ENCODE results near the gene SLC25A42. TPM values are rescaled to one million over a fixed set of nuclear protein-coding genes. Genes with fewer than 3 reads are reported as not detected.
A peak's percentile ranks its signal among the peaks of the same experiment; 100 is the strongest.

SLC25A42 gene
- total and polyA plus RNA-seq, 2 of the 13 experiments (the other 11 are each of a cell fraction or from before 2014, with no cell fraction given): 12.8 to 18.3 TPM

DNA sequence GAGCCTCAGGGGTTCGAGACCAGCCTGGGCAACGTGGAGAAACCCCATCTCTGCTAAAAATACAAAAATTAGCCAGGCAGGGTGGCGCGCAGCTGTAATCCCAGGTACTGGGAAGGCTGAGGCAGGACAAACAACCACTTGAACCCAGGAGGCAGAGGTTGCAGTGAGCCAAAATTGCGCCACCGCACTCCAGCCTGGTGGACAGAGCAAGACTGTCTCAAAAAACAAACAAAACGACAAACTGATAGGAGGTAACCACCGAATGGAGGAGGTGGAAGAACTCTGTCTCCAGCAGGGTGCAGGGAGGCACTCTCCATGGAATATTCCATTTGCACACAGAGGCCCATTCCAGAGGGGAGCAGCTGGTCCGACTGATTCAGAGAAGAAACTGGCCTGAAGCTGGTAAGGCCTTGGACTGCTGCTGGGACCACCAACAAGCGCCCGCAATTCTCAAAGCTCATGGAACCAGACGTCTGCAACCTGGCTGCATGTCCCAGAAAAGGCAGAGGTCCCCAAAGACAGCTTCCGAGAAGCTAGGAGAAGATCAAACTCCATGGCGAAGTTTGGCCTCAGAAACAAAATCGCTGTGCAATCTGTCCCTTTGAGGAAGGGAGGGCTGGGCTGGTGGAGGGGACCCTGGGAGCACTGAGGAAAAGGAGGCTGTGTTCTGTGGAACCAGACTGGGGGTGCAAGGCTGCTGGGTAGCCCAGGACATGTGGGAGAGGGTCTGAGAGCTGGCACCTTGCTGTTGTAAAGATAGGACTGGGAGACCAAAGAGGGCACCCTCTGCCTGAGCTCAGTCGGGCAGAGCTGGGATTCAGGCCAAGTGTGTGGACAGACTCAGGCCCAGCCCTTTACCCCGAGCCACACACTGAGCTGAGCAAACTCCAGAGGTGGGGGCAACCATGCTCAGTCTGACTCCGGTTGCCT lies 35.2 kb downstream of the SLC25A42 start (continued):
- TF ChIP-seq ZNF431 (CRISPR knock-in tag; IDR thresholded peaks at IDR 0.05; ENCODE audit: borderline replicate concordance, low read depth) (no peak), ZNF3 (CRISPR knock-in tag; IDR thresholded peaks at IDR 0.05) (0 out of 2 replicates have a peak, but pooled peaks have one; percentile 5), FIP1L1 (IDR thresholded peaks at IDR 0.05; ENCODE audit: borderline replicate concordance, insufficient read depth, low read depth, low read length) (peak; percentile 2; the same call in 1 of the 2 replicates), RFXAP (CRISPR knock-in tag; IDR thresholded peaks at IDR 0.05; ENCODE audit: borderline replicate concordance) (peak; percentile 66; the same call in 1 of the 2 replicates), ELF1 (CRISPR knock-in tag; IDR thresholded peaks at IDR 0.05) (no peak), ZNF672 (CRISPR knock-in tag; IDR thresholded peaks at IDR 0.05) (no peak), ZNF580 (CRISPR knock-in tag; IDR thresholded peaks at IDR 0.05; ENCODE audit: borderline replicate concordance, low read depth) (peak; percentile 80; the same call in 1 of the 2 replicates), ZNF432 (CRISPR knock-in tag; IDR thresholded peaks at IDR 0.05; ENCODE audit: borderline replicate concordance) (no peak), SPEN (CRISPR knock-in tag; IDR thresholded peaks at IDR 0.05; ENCODE audit: low read depth) (peak; percentile 66), CHD4 (IDR thresholded peaks at IDR 0.05; ENCODE audit: borderline replicate concordance, low read length) (peak; percentile 61; the same call in 1 of the 2 replicates), GATA4 (IDR thresholded peaks at IDR 0.05; ENCODE audit: borderline replicate concordance, low read depth) (no peak), ZNF24 (IDR thresholded peaks at IDR 0.05) (no peak), NCOA1 (CRISPR knock-in tag; IDR thresholded peaks at IDR 0.05) (peak; percentile 57; the same call in 1 of the 2 replicates), POLR2AphosphoS5 (IDR thresholded peaks at IDR 0.05; ENCODE audit: low read depth, low read length) (peak; percentile 66), SIN3B (IDR thresholded peaks at IDR 0.05; ENCODE audit: low read length) (0 out of 2 replicates have a peak, but pooled peaks have one; percentile 36)
- TF ChIP-seq, protein P1, sequence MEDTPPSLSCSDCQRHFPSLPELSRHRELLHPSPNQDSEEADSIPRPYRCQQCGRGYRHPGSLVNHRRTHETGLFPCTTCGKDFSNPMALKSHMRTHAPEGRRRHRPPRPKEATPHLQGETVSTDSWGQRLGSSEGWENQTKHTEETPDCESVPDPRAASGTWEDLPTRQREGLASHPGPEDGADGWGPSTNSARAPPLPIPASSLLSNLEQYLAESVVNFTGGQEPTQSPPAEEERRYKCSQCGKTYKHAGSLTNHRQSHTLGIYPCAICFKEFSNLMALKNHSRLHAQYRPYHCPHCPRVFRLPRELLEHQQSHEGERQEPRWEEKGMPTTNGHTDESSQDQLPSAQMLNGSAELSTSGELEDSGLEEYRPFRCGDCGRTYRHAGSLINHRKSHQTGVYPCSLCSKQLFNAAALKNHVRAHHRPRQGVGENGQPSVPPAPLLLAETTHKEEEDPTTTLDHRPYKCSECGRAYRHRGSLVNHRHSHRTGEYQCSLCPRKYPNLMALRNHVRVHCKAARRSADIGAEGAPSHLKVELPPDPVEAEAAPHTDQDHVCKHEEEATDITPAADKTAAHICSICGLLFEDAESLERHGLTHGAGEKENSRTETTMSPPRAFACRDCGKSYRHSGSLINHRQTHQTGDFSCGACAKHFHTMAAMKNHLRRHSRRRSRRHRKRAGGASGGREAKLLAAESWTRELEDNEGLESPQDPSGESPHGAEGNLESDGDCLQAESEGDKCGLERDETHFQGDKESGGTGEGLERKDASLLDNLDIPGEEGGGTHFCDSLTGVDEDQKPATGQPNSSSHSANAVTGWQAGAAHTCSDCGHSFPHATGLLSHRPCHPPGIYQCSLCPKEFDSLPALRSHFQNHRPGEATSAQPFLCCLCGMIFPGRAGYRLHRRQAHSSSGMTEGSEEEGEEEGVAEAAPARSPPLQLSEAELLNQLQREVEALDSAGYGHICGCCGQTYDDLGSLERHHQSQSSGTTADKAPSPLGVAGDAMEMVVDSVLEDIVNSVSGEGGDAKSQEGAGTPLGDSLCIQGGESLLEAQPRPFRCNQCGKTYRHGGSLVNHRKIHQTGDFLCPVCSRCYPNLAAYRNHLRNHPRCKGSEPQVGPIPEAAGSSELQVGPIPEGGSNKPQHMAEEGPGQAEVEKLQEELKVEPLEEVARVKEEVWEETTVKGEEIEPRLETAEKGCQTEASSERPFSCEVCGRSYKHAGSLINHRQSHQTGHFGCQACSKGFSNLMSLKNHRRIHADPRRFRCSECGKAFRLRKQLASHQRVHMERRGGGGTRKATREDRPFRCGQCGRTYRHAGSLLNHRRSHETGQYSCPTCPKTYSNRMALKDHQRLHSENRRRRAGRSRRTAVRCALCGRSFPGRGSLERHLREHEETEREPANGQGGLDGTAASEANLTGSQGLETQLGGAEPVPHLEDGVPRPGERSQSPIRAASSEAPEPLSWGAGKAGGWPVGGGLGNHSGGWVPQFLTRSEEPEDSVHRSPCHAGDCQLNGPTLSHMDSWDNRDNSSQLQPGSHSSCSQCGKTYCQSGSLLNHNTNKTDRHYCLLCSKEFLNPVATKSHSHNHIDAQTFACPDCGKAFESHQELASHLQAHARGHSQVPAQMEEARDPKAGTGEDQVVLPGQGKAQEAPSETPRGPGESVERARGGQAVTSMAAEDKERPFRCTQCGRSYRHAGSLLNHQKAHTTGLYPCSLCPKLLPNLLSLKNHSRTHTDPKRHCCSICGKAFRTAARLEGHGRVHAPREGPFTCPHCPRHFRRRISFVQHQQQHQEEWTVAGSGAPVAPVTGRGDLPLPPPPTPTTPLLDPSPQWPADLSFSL (CRISPR knock-in tag; IDR thresholded peaks at IDR 0.05): no peak
- TF ChIP-seq, protein P2, sequence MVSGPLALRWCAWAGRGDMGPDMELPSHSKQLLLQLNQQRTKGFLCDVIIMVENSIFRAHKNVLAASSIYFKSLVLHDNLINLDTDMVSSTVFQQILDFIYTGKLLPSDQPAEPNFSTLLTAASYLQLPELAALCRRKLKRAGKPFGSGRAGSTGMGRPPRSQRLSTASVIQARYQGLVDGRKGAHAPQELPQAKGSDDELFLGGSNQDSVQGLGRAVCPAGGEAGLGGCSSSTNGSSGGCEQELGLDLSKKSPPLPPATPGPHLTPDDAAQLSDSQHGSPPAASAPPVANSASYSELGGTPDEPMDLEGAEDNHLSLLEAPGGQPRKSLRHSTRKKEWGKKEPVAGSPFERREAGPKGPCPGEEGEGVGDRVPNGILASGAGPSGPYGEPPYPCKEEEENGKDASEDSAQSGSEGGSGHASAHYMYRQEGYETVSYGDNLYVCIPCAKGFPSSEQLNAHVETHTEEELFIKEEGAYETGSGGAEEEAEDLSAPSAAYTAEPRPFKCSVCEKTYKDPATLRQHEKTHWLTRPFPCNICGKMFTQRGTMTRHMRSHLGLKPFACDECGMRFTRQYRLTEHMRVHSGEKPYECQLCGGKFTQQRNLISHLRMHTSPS (CRISPR knock-in tag; IDR thresholded peaks at IDR 0.05; ENCODE audit: low read depth): peak; percentile 87
- TF ChIP-seq, protein P3, sequence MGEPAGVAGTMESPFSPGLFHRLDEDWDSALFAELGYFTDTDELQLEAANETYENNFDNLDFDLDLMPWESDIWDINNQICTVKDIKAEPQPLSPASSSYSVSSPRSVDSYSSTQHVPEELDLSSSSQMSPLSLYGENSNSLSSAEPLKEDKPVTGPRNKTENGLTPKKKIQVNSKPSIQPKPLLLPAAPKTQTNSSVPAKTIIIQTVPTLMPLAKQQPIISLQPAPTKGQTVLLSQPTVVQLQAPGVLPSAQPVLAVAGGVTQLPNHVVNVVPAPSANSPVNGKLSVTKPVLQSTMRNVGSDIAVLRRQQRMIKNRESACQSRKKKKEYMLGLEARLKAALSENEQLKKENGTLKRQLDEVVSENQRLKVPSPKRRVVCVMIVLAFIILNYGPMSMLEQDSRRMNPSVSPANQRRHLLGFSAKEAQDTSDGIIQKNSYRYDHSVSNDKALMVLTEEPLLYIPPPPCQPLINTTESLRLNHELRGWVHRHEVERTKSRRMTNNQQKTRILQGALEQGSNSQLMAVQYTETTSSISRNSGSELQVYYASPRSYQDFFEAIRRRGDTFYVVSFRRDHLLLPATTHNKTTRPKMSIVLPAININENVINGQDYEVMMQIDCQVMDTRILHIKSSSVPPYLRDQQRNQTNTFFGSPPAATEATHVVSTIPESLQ (CRISPR knock-in tag; conservative IDR thresholded peaks at IDR 0.05): no peak

Data from HepG2 (cell line).